ENCODE results near the gene BIRC7. TPM values are rescaled to one million over a fixed set of nuclear protein-coding genes. Genes with fewer than 3 reads are reported as not detected.
A peak's percentile ranks its signal among the peaks of the same experiment; 100 is the strongest.

The BIRC7 gene
- total RNA-seq, 4 donors from 2014 or later: 29.4 to 53.1 (median 42.2) TPM

- no peak for DNase-seq (ENCODE audit: low spot score in 2 of 2)
- peak overlapping the region in 1 of 4 donors; percentile 83 for H3K27ac ChIP-seq
- peaks cover 0 to 63% (median 20%) of the 10 kb centered on the region in 4 donors for H3K4me1 ChIP-seq
- H3K4me3 ChIP-seq: peak overlapping the region in 1 of 4 donors; percentile 98
- peaks cover 0 to 47% (median 7%) of the 10 kb centered on the region in 3 donors for H3K36me3 ChIP-seq
- H3K9me3 ChIP-seq: no peaks in the 10 kb centered on the region
- WGBS, 2 donors: 67 to 68% methylated on average over 6 of the region's 6 CpGs
- no peaks in the 10 kb centered on the region for H3K27me3 ChIP-seq
- TF ChIP-seq EP300 (IDR thresholded peaks at IDR 0.05): no peak
- TF ChIP-seq POLR2A (IDR thresholded peaks at IDR 0.05): no peak
- TF ChIP-seq, protein P1, sequence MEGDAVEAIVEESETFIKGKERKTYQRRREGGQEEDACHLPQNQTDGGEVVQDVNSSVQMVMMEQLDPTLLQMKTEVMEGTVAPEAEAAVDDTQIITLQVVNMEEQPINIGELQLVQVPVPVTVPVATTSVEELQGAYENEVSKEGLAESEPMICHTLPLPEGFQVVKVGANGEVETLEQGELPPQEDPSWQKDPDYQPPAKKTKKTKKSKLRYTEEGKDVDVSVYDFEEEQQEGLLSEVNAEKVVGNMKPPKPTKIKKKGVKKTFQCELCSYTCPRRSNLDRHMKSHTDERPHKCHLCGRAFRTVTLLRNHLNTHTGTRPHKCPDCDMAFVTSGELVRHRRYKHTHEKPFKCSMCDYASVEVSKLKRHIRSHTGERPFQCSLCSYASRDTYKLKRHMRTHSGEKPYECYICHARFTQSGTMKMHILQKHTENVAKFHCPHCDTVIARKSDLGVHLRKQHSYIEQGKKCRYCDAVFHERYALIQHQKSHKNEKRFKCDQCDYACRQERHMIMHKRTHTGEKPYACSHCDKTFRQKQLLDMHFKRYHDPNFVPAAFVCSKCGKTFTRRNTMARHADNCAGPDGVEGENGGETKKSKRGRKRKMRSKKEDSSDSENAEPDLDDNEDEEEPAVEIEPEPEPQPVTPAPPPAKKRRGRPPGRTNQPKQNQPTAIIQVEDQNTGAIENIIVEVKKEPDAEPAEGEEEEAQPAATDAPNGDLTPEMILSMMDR (IDR thresholded peaks at IDR 0.05): no peak
Measured at GRCh38 chr20:63214514-63214913, 21.2 kb upstream of the BIRC7 start.

GRCh38 chr20:63215101-63216040 is 20.3 kb upstream of the BIRC7 start:
- Histone ChIP-seq H3K27ac (peak overlapping the region in 3 of 4 donors; percentile 79 to 83 (median 82)), H3K4me1 (peaks cover 0 to 55% (median 19%) of the 10 kb centered on the region in 4 donors)

GRCh38 chr20:63216041-63216848 is 19.5 kb upstream of the BIRC7 start, which contains the start of gene YTHDF1:
TSS of gene YTHDF1 (minus strand) at chr20:63216131. CDS start at chr20:63215892, 239 bp downstream.
- Histone ChIP-seq H3K27ac (peak within 1 kb of the TSS; percentile 55 to 90 (median 82)), H3K4me3 (peak within 1 kb of the TSS; percentile 65 to 98 (median 81)), H3K9me3 (no peaks in the 10 kb centered on the region), H3K36me3 (peaks cover 0 to 30% (median 7%) of the 10 kb centered on the region in 3 donors), H3K4me1 (peaks cover 0 to 47% (median 19%) of the 10 kb centered on the region in 4 donors), H3K27me3 (no peaks in the 10 kb centered on the region)
- WGBS, 2 donors: 2% methylated on average over 20 to 43 of the region's 96 CpGs
- DNase-seq (ENCODE audit: low spot score in 2 of 2): peak; percentile 91 to 93
- TF ChIP-seq EP300 (IDR thresholded peaks at IDR 0.05): peak; percentile 67 to 71
- TF ChIP-seq POLR2A (IDR thresholded peaks at IDR 0.05): peak in 1 of 2 donors; percentile 63
- TF ChIP-seq, protein P1 (IDR thresholded peaks at IDR 0.05): no peak

More at GRCh38 chr20:63215101-63216040, 20.3 kb upstream of the BIRC7 start:
- Histone ChIP-seq H3K4me3 (peak overlapping the region; percentile 65 to 98 (median 78)), H3K27me3 (no peaks in the 10 kb centered on the region), H3K36me3 (peaks cover 0 to 39% (median 7%) of the 10 kb centered on the region in 3 donors), H3K9me3 (no peaks in the 10 kb centered on the region)
- TF ChIP-seq, protein P1 (IDR thresholded peaks at IDR 0.05): peak in 1 of 5 experiments; percentile 1
- TF ChIP-seq EP300 (IDR thresholded peaks at IDR 0.05) (no peak), POLR2A (IDR thresholded peaks at IDR 0.05) (no peak)
- DNase-seq (ENCODE audit: low spot score in 2 of 2): no peak
- 2% methylated on average over 62 of the region's 81 CpGs for WGBS, 2 donors

DNA sequence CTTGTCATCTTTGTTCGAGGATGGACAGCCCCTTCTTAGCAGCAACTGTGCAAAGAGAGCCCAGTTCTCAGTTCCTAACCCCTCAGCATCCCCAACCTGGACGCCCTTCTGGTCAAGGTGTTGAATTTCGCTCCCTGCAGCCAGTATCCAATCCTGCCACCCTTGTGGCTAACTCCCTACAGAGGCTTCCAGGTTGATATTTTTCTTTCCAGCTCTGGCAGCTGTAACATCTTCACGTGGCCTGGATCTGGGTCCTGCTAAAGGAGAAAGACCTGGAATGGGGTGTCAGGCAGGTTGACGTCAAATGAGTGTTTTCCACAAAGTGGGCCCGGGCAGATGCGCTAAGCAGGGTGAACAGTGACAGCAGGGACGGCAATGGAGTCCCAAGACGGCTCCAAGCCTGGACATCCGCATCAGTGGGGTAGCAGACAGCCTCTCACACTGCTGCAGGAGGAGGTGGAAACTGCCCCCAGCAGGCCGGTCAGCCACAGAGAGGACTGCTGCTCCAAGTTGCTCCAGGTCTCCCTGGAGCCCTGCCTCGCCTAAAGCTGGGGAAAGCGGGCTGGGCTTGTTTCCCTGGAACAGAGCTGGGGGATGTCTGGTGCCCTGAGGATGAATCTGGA is 18.7 kb upstream of the BIRC7 start:
- H3K9me3 ChIP-seq: no peaks in the 10 kb centered on the region

More for the DNA sequence above, 18.7 kb upstream of the BIRC7 start:
- Histone ChIP-seq H3K36me3 (peaks cover 0 to 23% (median 7%) of the 10 kb centered on the region in 3 donors), H3K4me1 (peaks cover 0 to 40% (median 19%) of the 10 kb centered on the region in 4 donors), H3K27ac (peak overlapping the region; percentile 55 to 90 (median 82)), H3K4me3 (peak overlapping the region; percentile 64 to 98 (median 72)), H3K27me3 (no peaks in the 10 kb centered on the region)
- 76 to 78% methylated on average over 13 of the region's 13 CpGs for WGBS, 2 donors
- no peak for TF ChIP-seq EP300 (IDR thresholded peaks at IDR 0.05)
- TF ChIP-seq, protein P1 (IDR thresholded peaks at IDR 0.05): no peak
- TF ChIP-seq POLR2A (IDR thresholded peaks at IDR 0.05): no peak
- DNase-seq (ENCODE audit: low spot score in 2 of 2): no peak

Measured in tibial nerve (tissue), 4 donors.